Muscle layer of colon (tissue), 2 donors: ENCODE measurements around the gene IDUA.
"Not testable (repeated sequence)": the region's sequence is repeated elsewhere in the genome, so short reads cannot be mapped to it uniquely, and the experiment has no call there.

Experiments used
- H3K27ac ChIP-seq: one replicate; pipeline ENCODE4 v1.7.0; 2013; ENCODE audit warnings: low read depth, mild to moderate bottlenecking, low read length, moderate library complexity
- H3K27me3 ChIP-seq, 2 donors: one replicate each; pipeline ENCODE4 v1.7.0; 2013; ENCODE audit warnings: low read length in 2 of 2, mild to moderate bottlenecking in 2 of 2; ENCODE audit not compliant: insufficient read depth in 2 of 2, control insufficient read depth in 1 of 2
- H3K36me3 ChIP-seq: one replicate; pipeline ENCODE4 v1.7.0; 2013; ENCODE audit warnings: mild to moderate bottlenecking, low read length; ENCODE audit not compliant: insufficient read depth
- H3K4me1 ChIP-seq: one replicate; pipeline ENCODE4 v1.7.0; 2013; ENCODE audit warnings: mild to moderate bottlenecking, low read length; ENCODE audit not compliant: insufficient read depth
- H3K4me3 ChIP-seq, 2 donors: one replicate each; pipeline ENCODE4 v1.7.0; 2013; ENCODE audit warnings: low read length in 2 of 2, low read depth in 1 of 2, mild to moderate bottlenecking in 1 of 2, moderate library complexity in 1 of 2
- H3K9ac ChIP-seq: one replicate; pipeline ENCODE4 v1.7.0; 2013; ENCODE audit warnings: low read length
- H3K9me3 ChIP-seq: one replicate; pipeline ENCODE4 v1.7.0; 2013; ENCODE audit warnings: mild to moderate bottlenecking, low read length
- donor health status: abdominal sarcoma.
- donor health status: Adenocarcinoma of cecum.

IDUA gene

DNA sequence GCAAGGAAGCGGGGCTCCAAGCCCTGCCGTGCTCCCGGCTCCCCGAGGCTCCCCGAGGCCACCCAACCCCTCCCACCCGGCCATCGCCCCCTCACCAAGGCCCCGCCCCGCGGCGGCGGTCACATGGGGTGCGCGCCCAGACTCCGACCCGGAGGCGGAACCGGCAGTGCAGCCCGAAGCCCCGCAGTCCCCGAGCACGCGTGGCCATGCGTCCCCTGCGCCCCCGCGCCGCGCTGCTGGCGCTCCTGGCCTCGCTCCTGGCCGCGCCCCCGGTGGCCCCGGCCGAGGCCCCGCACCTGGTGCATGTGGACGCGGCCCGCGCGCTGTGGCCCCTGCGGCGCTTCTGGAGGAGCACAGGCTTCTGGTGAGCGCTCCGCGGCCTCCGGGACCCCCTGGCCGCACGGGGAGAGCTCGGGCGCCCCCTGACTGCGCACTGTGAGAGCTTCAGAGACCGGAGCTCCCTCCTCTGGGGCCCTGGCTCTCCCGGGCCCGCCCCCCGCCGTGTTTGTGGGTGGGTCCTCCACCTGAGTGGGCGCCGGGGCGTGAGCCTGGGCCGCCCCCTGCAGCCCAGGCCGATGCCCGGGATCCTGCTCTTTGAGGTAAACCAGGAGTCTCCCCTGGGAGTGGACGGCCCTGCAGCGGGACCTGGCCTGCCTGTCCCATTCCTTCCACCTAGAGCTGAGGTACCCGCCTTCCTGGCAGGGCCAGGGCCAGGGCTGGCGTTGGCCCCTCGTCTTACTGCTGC lies at the start of gene IDUA:
Gene IDUA, plus strand, starts transcription at position 166 of the 745 bp plus-strand sequence. Its CDS starts 41 bp downstream, at position 207.
- peak within 1 kb of the TSS; percentile 34 for H3K27ac ChIP-seq
- H3K36me3 ChIP-seq, result no peaks in the 10 kb centered on the region
- H3K4me1 ChIP-seq, result peaks cover 16% of the 10 kb centered on the region
- peak within 1 kb of the TSS; percentile 74 to 77 for H3K4me3 ChIP-seq
- H3K9ac ChIP-seq, result peak within 1 kb of the TSS; percentile 50
- no peaks in the 10 kb centered on the region for H3K9me3 ChIP-seq
- H3K27me3 ChIP-seq, result no peaks in the 10 kb centered on the region

DNA sequence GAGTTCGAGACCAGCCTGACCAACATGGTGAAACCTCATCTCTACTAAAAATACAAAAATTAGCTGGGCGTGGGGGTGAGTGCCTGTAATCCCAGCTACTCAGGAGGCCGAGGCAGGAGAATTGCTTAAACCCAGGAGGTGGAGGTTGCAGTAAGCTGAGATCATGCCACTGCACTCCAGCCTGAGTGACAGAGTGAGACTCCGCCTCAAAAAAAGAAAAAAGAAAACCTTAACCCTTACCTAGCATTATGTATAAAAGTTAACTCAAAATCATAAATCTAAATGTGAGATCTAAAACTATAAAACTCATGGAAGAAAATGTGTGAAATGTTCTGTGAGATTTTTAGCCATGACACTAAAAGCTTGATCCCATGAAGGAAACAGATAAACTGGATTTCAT lies 47.3 kb upstream of the IDUA start:
- H3K4me1 ChIP-seq, H3K27me3 ChIP-seq, H3K27ac ChIP-seq, H3K9me3 ChIP-seq, H3K9ac ChIP-seq, H3K36me3 ChIP-seq, H3K4me3 ChIP-seq: not testable (repeated sequence)

DNA sequence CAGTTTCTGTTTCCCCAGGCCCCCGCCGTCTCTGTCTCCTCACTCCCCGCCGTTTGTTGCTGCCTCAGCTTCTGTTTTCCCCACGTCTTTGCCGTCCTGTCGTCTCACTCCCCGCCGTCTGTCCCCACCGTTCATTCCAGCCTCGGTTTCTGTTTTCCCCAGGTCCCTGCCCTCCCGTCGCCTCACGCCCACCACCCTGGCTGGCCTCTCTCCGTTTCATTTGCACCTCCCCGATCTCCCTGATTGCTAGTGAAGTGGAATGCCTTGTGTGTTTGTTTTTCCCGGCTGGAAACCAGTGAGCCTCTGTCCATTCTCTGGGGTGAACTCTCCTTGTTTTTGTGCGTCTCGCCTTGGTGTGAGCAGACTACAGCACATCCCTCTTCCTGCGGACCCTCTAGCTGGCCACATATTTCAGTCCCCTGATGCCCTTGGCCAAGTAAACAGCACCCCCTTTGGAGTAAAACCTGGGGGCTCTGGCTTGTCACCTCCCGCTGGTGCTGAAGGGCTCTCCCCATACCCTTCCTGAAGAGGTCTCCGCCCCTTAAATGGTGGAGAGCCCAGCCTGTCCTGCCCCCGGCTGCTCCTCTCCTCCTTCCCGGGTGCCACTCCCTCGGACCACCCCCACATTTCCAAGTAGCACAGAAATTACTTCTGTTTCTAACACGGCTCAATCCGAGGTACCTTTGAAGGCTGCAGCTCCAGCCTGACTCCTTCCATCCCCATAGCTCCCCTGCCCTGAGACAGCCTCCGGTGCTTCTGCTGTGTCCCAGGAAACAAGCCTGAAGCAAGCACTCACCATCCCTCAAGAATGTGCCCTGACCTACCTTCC lies 41.4 kb upstream of the IDUA start:
- Histone ChIP-seq H3K9ac (no peak overlapping the region), H3K4me3 (no peak overlapping the region), H3K27me3 (no peaks in the 10 kb centered on the region), H3K4me1 (no peaks in the 10 kb centered on the region), H3K27ac (no peak overlapping the region), H3K36me3 (no peaks in the 10 kb centered on the region), H3K9me3 (no peaks in the 10 kb centered on the region)

GRCh38 chr4:946103-946450 lies 40.8 kb upstream of the IDUA start:
- Histone ChIP-seq H3K4me3 (no peak overlapping the region), H3K4me1 (no peaks in the 10 kb centered on the region), H3K27me3 (no peaks in the 10 kb centered on the region), H3K36me3 (no peaks in the 10 kb centered on the region), H3K9me3 (no peaks in the 10 kb centered on the region), H3K27ac (no peak overlapping the region), H3K9ac (no peak overlapping the region)

GRCh38 chr4:946517-947471 lies 40.0 kb upstream of the IDUA start:
- Histone ChIP-seq H3K27ac (no peak overlapping the region), H3K4me1 (no peaks in the 10 kb centered on the region), H3K9ac (no peak overlapping the region), H3K36me3 (no peaks in the 10 kb centered on the region), H3K9me3 (no peaks in the 10 kb centered on the region), H3K27me3 (no peaks in the 10 kb centered on the region), H3K4me3 (no peak overlapping the region)

DNA sequence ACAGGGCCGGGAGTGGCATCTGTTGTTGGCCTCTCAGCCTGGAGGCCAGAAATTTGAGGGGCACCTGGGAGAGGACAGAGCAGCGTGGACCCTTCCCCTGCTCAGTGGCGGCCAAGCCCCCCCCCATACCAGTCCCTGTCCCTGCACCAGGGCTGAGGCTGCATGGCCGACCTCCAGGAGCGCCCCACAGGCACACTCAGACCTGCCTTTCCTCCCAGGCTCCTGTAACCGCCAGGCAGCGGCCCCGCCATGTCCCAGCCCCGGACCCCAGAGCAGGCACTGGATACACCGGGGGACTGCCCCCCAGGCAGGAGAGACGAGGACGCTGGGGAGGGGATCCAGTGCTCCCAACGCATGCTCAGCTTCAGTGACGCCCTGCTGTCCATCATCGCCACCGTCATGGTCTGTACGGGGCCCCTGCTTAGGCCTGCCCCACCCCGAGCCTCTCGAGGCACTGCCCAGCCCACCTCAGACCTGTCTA lies 39.3 kb upstream of the IDUA start:
- no peaks in the 10 kb centered on the region for H3K36me3 ChIP-seq
- no peaks in the 10 kb centered on the region for H3K4me1 ChIP-seq
- no peaks in the 10 kb centered on the region for H3K9me3 ChIP-seq
- H3K27ac ChIP-seq, result no peak overlapping the region
- H3K27me3 ChIP-seq, result no peaks in the 10 kb centered on the region
- H3K4me3 ChIP-seq, result no peak overlapping the region
- H3K9ac ChIP-seq, result no peak overlapping the region

DNA sequence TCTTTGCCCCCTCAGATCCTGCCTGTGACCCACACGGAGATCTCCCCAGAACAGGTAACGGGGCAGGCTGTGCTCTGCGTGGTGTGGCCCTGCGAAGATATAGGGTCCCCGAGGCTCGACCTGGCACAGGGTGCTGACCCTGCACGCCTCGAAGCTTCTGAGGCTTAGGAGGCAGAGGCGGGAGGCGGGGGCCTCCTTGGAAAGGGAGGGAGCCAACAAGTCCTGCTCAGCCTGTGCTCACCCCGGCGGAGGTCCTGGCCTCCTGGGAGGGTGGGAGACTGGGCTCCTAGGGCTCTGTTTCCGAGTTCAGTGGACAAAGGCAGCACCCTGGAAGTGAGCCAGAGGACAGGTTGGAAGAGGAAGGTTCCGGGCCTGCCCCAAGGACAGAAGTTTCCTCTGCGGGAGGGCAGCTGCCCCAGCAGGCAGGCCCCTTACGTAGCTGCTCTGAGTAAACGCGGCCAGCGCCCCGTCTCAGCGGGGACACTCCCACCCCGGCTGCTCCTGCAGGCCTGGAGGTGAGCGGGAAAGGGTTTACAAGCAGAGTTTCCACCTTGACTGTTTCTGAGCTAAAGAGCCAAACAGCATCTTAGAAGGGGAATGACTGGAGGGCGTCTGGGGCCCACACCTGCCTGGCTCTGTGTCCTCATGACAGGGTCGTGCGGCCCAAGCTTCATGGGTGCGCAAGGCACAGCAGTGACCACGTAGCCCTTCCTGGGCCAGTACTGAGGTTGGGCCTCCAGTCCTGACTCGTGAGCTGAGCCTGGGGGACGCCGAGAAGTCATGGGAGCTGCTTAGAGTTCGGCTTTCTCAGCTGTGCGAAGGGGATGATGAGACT lies 38.5 kb upstream of the IDUA start:
- no peaks in the 10 kb centered on the region for H3K36me3 ChIP-seq
- no peak overlapping the region for H3K9ac ChIP-seq
- H3K27ac ChIP-seq, result no peak overlapping the region
- H3K9me3 ChIP-seq, result no peaks in the 10 kb centered on the region
- H3K4me1 ChIP-seq, result no peaks in the 10 kb centered on the region
- no peak overlapping the region for H3K4me3 ChIP-seq
- no peaks in the 10 kb centered on the region for H3K27me3 ChIP-seq

DNA sequence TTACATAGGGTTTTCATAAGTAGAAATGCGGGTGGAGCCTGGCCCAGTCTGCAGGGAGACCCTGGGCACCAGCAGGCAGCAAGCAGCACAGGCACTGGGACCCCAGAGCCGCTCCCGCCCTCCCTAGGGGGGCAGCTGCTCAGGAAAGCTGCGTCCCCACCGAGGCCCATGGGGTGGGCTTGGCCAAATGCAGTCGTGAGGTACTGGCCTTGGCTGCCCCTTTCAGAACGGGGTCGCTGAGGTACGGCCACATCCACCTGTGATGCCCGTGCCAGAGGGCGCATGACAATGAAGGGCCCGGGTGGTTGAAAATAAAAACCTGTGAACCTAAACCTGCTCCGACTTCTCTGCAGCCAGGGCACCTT lies 37.9 kb upstream of the IDUA start:
- no peak overlapping the region for H3K9ac ChIP-seq
- no peaks in the 10 kb centered on the region for H3K36me3 ChIP-seq
- no peaks in the 10 kb centered on the region for H3K27me3 ChIP-seq
- H3K9me3 ChIP-seq, result no peaks in the 10 kb centered on the region
- no peaks in the 10 kb centered on the region for H3K4me1 ChIP-seq
- H3K27ac ChIP-seq, result no peak overlapping the region
- no peak overlapping the region for H3K4me3 ChIP-seq

- H3K9ac ChIP-seq, result no peak overlapping the region
These were observed 37.2 kb upstream of the IDUA start for GRCh38 chr4:949656-950055.

GRCh38 chr4:950136-951020 lies 36.5 kb upstream of the IDUA start:
- no peaks in the 10 kb centered on the region for H3K9me3 ChIP-seq
- no peak overlapping the region for H3K4me3 ChIP-seq
- H3K27ac ChIP-seq, result no peak overlapping the region
- H3K27me3 ChIP-seq, result no peaks in the 10 kb centered on the region
- peaks cover 9% of the 10 kb centered on the region for H3K36me3 ChIP-seq
- H3K4me1 ChIP-seq, result no peaks in the 10 kb centered on the region
- H3K9ac ChIP-seq, result no peak overlapping the region

More at GRCh38 chr4:949656-950055, 37.2 kb upstream of the IDUA start:
- peaks cover 2% of the 10 kb centered on the region for H3K36me3 ChIP-seq
- H3K4me1 ChIP-seq, result no peaks in the 10 kb centered on the region
- H3K27ac ChIP-seq, result no peak overlapping the region
- H3K9me3 ChIP-seq, result no peaks in the 10 kb centered on the region
- H3K27me3 ChIP-seq, result no peaks in the 10 kb centered on the region
- no peak overlapping the region for H3K4me3 ChIP-seq
